AG04450 (cell line): Measurements from ENCODE around the gene SMC1B. TPM values are rescaled to one million over a fixed set of nuclear protein-coding genes. Genes with fewer than 3 reads are reported as not detected.

Experiments used
- CTCF ChIA-PET: fragments of 300-600, 350-600 bp; formaldehyde crosslinking; extraction: SDS; loops from one replicate; lab custom pipeline; 2022; ENCODE audit warnings: antibody characterized with exemption, inconsistent platforms; lab: Charles Lee
- POLR2A ChIA-PET: fragments of 350-600 bp; formaldehyde crosslinking; extraction: SDS; loops from one replicate; lab custom pipeline; 2021; ENCODE audit warnings: antibody characterized with exemption, inconsistent platforms; lab: Yijun Ruan, JAX
- DNase-seq: peaks from one replicate; pipeline ENCODE4 v3.0.0-alpha.2; 2011; ENCODE audit warnings: low read depth, low spot score
- H3K27ac ChIP-seq: one replicate; pipeline ENCODE4 v1.5.1; 2012; ENCODE audit warnings: low read depth, low read length, control low read depth
- H3K27me3 ChIP-seq: one replicate; pipeline ENCODE4 v1.6.0; 2012; ENCODE audit warnings: low read length; ENCODE audit not compliant: control insufficient read depth, insufficient read depth
- H3K4me3 ChIP-seq: 2 replicates; pipeline ENCODE4 v1.5.1; 2011; ENCODE audit warnings: mild to moderate bottlenecking, low read depth, low read length, control low read depth
- H3K9me3 ChIP-seq: 2 replicates; pipeline ENCODE4 v1.5.1; 2012; ENCODE audit warnings: low read length; ENCODE audit not compliant: control insufficient read depth, insufficient read depth
- CTCF ChIP-seq: IDR thresholded peaks from 2 replicates; pipeline ENCODE4 v1.5.1; 2011; ENCODE audit warnings: low read depth, low read length, control low read depth, inconsistent platforms
- polyA minus RNA-seq: library from RNA; depleted of rRNA, polyadenylated mRNA; stranded (reverse); fragments of >200 nt; gene quantifications from 2 replicates; pipeline ENCODE4 v1.2.3, GENCODE V29; 2011; rRNA and poly(A)+ RNA removed
- polyA plus RNA-seq: library from polyadenylated mRNA; depleted of rRNA; stranded (reverse); fragments of >200 nt; gene quantifications from 2 replicates; pipeline ENCODE4 v1.2.3, GENCODE V29; 2011; rRNA removed

The SMC1B gene, protein sequence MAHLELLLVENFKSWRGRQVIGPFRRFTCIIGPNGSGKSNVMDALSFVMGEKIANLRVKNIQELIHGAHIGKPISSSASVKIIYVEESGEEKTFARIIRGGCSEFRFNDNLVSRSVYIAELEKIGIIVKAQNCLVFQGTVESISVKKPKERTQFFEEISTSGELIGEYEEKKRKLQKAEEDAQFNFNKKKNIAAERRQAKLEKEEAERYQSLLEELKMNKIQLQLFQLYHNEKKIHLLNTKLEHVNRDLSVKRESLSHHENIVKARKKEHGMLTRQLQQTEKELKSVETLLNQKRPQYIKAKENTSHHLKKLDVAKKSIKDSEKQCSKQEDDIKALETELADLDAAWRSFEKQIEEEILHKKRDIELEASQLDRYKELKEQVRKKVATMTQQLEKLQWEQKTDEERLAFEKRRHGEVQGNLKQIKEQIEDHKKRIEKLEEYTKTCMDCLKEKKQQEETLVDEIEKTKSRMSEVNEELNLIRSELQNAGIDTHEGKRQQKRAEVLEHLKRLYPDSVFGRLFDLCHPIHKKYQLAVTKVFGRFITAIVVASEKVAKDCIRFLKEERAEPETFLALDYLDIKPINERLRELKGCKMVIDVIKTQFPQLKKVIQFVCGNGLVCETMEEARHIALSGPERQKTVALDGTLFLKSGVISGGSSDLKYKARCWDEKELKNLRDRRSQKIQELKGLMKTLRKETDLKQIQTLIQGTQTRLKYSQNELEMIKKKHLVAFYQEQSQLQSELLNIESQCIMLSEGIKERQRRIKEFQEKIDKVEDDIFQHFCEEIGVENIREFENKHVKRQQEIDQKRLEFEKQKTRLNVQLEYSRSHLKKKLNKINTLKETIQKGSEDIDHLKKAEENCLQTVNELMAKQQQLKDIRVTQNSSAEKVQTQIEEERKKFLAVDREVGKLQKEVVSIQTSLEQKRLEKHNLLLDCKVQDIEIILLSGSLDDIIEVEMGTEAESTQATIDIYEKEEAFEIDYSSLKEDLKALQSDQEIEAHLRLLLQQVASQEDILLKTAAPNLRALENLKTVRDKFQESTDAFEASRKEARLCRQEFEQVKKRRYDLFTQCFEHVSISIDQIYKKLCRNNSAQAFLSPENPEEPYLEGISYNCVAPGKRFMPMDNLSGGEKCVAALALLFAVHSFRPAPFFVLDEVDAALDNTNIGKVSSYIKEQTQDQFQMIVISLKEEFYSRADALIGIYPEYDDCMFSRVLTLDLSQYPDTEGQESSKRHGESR
- polyA plus RNA-seq (not detected in 2 replicates), polyA minus RNA-seq (not detected in 2 replicates)

DNA sequence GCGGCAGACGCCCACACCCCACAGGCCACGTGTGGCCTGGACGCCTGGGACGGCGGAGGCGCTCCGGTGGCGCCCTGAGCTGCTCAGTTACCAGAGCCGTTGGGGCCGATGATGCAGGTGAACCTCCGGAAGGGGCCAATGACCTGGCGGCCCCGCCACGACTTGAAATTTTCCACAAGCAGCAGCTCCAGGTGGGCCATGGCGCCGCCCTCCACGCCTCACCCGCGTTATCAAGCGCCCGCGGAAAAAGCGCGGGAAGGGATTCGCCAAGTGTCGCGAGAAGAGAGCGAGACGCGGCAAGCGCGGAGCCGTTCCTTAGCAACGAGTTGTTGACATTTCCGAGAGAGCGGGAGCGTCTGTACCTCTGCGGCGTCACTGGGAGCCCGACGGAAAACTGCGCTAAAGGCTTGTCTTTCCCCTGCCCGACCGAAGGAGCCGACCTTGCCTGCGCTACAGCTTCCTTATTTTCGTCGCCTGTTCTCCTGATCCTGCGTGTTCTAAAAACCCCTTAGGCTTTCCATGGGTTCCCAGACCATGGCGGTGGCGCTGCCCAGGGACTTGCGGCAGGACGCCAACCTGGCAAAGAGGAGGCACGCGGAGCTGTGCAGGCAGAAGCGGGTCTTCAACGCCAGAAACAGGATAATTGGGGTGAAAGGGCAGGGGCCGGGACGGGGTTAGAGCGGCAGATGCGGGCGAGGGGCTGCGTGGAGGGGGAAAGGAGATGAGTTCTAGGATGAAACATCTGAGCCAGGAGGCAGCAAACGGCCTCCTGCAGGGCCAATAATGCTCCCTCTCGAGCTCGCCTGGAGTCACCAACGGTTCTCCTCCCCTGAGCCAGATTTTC, at the start of gene SMC1B, which contains the start of gene RIBC2:
TSS of gene SMC1B (minus strand) at position 232 of the 844 bp plus-strand sequence. CDS start at position 200, 32 bp downstream.
TSS of gene RIBC2 (plus strand) at position 326 of the 844 bp plus-strand sequence. CDS start at position 520, 194 bp downstream.
- CTCF ChIA-PET, result interaction anchor here (0.7 kb wide), 1 partner anchor 24 kb away, joined by 3 read pairs; no protein-coding TSS in a partner anchor
- Histone ChIP-seq H3K4me3 (peak within 1 kb of the TSS; percentile 59), H3K27ac (peak within 1 kb of the TSS; percentile 31), H3K9me3 (peaks cover 6% of the 10 kb centered on the region; the same call in 1 of the 2 replicates), H3K27me3 (peaks cover 6% of the 10 kb centered on the region)
- DNase-seq, result no peak
- POLR2A ChIA-PET, result interaction anchor here (0.6 kb wide), 1 partner anchor 49 kb away, joined by 4 read pairs; no protein-coding TSS in a partner anchor
- no peak for TF ChIP-seq CTCF

DNA sequence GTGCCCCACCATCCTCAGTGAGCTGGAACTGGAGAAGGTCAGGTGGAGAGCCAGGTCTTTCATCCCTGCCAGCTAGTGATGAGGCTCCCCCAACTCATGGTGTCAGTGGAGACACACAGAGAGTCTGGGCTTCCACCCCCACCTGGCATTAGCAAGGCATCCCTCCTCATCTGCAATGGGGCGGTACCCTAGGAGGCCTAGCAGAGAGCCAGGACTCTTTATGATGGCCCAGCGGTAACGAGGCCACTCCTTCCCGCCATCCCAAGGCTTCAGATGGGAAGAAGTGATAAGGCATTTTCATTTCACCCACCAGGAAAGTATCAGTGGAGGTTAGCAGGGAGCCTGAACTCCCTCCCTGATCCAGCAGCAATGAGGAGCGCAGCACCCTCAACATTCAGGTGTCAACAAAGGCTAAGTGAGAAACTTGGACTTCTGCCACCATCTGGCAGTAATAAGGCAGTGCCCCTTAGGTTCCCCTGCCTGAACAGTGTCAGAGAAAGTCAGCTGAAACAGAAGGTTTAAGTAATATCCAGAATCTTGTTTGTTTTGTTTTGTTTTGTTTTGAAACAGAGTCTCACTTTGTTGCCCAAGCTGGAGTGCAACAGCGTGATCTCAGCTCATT, 48.7 kb upstream of the SMC1B start:
- DNase-seq, result no peak
- H3K27me3 ChIP-seq, result no peaks in the 10 kb centered on the region
- TF ChIP-seq CTCF, result no peak
- ChIA-PET POLR2A (no interaction called here), CTCF (no interaction called here)
- H3K27ac ChIP-seq, result no peak overlapping the region
- peaks cover 10% of the 10 kb centered on the region for H3K9me3 ChIP-seq
- no peak overlapping the region for H3K4me3 ChIP-seq

DNA sequence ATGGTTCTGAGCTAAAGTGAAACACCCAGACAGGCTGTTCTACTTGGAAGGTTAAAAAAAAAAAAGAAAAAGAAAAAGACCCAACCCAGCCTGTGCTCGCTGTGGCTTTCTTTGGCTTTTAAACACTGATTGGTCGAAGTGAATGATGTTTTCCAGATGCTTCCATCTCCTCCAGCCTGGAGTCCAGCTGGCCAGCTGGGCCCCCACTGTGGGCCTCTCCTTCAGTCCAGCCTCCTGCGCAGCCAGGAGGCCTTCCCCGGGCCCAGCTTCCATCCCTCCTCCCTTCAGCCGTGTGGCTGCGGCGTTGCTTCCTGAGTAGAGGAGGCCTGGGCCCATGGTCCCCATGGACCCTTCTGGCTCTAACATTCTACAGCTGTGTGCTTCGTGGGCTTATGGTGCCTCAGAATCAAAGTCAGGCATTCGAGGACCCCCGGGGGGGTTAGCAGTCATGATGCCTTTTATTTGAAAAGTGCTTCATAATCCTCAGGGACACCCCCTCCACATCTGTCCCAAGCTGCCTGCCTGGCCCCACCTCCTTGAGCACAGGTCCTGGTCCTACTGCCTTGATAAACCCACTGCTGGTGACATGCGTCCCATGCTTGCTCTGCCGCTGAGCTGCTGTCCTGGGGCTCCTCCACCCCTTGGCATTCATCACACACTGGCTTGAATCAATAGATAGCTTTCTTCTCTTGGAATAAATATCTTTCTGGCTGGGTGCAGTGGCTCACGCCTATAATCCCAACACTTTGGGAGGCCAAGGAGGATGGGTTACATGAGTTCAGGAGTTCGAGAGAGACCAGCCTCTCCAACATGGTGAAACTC, 47.1 kb upstream of the SMC1B start:
- no peak overlapping the region for H3K4me3 ChIP-seq
- peak; percentile 82 for DNase-seq
- CTCF ChIA-PET, result interaction anchor here (0.7 kb wide), 1 partner anchor 142 kb away, joined by 3 read pairs; no protein-coding TSS in a partner anchor
- no peaks in the 10 kb centered on the region for H3K27me3 ChIP-seq
- POLR2A ChIA-PET, result interaction anchor here (0.6 to 1.2 kb wide), 2 partner anchors 19 to 42 kb away, joined by 3 read pairs; partner anchors contain the start of gene FBLN1
- TF ChIP-seq CTCF, result no peak
- H3K27ac ChIP-seq, result peak overlapping the region; percentile 47
- H3K9me3 ChIP-seq, result peaks cover 3% of the 10 kb centered on the region
